CD4-positive, alpha-beta T cell treated with Interferon gamma for 1 hour (primary cell): ENCODE measurements around the gene DPYD.

Experiments used
- DNase-seq: peaks from one replicate; pipeline ENCODE4 v3.0.0-alpha.2; 2020

Gene DPYD

DNA sequence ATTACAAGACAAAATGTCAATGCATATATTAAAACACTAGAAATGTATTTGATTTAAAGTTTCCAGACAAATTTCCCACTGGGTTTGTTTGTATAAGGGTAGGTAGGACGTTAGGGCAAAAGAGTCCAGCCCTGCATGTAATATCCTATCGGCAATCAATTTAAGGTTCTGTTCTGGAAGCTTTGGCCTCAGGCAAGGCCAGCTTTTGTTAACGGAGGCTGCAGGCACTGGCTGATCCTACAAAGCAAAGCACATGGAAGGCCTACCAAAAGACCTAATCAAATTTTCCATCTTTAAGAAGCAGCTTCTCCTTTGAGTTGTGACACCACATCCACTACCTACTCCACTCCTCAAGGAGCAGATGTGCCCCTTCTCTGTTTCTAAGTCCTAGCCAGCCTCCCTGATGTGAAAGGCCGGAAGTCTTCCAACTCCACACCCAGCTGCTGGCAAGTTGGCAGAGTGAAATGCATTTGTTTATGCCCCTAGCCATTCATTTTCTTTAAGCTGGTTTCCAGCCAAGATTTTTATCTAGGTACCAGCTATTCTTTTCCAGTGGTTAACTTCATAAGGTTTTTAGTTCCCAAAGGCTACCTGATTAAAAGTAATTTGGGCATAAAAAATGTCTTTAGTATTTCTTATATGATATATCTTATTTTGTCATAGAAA is 746.7 kb downstream of the DPYD start:
- no peak for DNase-seq

DNA sequence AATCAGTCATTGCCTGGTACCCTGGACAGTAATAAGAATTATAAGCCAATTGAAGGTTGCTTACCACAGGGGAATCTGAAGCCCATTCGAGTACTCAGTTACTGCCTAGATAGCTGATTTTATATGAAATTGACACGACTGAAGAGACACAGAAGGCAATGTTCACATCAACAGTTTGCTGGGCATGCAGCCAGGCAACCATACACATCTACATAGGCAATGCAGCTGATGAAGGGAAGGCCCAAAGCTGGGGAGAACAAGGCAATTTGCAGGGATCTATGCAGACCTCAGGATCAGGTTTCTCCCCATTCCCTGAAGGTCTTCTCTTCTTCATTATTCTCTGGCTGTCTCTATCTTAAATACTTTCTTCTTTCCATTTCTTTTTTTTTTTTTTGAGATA is 750.5 kb downstream of the DPYD start:
- no peak for DNase-seq

DNA sequence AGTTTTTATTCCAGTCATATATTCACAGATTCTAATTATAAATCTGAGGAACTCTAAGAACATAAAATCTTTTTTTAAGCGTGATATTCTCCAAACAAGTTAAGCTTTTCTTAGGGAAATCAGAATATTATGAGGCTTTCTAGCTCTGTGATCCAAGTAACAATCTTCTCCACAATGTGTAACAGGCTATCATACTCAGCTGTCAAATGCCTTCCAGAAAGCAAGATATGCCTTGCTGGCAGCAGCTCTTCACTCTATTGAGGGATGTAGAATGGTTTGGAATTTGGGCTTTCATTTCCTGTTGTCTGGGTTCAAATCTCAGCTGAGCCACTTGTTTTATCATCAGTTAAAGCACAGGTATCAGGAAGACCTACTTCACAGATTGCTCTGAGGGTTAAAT is 752.8 kb downstream of the DPYD start:
- DNase-seq: no peak

DNA sequence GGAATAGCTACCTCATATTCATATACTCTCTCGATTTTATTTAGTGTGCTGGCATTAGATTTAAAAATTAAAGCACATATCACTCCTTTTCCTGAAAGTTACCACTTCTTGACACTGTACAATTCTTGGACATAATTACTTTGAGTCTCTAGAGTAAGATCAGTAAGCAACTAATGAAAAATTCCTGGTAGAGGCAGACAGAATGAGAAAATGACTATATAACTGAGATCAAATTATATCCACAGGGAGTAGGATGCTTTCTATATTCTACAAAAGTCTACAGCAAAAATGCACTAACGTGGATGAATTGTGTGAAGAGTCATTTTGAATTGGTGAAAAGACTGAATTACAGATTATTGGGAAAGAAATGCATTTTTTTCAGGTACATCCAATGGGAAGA is 753.6 kb downstream of the DPYD start:
- DNase-seq: no peak

- DNase-seq: no peak
Observed at GRCh38 chr1:97166626-97167025, 754.2 kb downstream of the DPYD start.

DNA sequence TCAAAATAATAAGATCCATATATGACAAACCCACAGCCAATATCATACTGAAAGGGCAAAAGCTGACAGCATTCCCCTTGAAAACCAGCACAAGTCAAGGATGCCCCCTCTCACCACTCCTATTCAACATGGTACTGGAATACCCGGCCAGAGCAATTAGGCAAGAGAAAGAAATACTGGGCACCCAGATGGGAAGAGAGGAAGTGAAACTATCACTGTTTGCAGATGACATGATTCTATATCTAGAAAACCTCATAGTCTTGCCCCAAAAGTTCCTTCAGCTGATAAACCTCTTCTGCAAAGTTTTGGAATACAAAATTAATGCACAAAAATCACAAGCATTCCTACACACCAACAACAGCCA is 756.6 kb downstream of the DPYD start:
- DNase-seq: no peak

DNA sequence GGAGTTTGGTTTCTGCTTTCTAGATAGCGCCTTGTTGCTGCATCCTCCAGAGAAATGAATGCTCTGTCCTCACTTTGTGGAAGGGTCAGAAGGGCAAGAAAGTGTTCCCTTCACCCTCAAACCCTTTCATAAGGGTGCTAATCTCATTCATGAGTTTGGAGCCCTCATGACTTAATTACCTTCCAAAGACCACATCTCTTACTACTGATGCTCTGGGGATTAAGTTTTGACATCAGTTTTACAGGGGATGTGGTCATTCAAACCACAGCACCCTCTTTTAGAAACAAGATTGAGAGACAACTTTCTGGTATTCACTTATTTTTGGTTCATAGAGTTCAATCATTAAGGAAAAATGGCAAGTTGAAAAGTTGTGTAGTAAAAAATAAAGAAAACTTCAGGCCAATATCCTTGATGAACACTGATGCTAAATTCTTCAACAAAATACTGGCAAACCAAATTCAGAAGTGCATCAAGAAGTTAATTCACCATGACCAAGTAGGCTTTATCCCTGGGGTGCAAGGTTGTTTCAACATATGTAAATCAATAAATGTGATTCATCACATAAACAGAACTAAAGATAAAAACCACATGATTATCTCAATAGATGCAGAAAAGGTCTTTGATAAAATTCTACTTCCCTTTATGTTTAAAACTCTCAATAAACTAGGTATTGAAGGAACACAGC is 757.1 kb downstream of the DPYD start:
- DNase-seq: no peak

- DNase-seq: no peak
Observed at GRCh38 chr1:97160818-97161217, 760.0 kb downstream of the DPYD start.

DNA sequence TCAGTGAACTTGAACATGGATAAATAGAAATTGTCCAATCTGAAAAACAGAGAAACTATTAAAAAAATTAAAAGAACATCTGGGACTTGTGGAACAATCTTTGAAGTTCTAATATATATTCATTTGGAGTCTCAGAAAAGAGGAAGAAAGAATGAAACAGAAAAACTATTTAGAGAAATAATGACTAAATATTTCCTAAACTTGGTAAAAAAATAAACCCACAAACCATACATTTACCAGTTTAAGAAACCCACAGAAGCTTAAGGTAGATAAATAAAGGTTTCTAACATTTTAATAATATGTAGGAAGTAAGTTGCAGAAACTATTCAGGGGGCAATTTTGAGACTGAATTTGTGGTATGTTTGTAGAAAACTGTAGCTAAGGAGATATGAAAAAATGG is 761.5 kb downstream of the DPYD start:
- DNase-seq: no peak

DNA sequence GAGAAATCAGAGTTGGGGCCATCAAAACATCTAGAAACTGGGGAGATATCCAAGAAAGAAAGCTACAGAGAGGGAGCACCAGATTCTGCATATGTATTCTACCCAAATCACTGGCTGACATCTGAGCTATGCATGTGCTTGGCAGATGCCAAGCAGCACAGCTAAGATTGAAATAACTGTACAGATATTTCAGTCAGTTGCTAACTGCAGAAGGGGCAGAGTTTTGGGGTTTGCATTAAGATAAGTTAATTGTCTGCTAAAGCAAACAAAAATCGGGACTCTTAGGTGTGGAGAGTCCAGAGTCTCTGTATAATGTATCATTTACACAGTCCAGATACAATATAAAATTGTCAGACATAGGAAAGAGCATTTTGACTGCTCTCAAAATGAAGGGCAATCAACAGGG is 762.1 kb downstream of the DPYD start:
- DNase-seq: no peak

DNA sequence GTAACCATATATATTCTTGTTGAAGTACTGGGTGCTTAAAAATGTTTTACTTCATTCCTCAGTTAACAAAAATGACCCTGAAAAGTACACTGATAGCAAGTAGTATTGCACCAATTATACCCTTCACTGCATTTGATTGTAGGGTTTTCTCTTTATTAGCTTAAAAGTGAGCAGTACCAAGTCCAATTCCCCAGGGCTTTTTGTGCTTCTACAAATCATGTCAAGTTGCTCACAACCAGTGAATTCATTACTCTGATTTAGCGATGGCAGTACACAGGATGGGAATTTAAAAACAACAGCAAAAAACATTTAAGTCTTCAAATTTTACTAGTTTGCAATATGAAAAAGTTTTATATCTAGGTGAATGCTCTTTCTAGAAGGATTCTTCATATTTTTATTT is 762.8 kb downstream of the DPYD start:
- no peak for DNase-seq

- no peak for DNase-seq
Observed at GRCh38 chr1:97151651-97152050, 769.2 kb downstream of the DPYD start.

GRCh38 chr1:97145321-97145956 is 775.4 kb downstream of the DPYD start:
- DNase-seq: no peak

GRCh38 chr1:97144527-97144926 is 776.3 kb downstream of the DPYD start:
- DNase-seq: no peak

DNA sequence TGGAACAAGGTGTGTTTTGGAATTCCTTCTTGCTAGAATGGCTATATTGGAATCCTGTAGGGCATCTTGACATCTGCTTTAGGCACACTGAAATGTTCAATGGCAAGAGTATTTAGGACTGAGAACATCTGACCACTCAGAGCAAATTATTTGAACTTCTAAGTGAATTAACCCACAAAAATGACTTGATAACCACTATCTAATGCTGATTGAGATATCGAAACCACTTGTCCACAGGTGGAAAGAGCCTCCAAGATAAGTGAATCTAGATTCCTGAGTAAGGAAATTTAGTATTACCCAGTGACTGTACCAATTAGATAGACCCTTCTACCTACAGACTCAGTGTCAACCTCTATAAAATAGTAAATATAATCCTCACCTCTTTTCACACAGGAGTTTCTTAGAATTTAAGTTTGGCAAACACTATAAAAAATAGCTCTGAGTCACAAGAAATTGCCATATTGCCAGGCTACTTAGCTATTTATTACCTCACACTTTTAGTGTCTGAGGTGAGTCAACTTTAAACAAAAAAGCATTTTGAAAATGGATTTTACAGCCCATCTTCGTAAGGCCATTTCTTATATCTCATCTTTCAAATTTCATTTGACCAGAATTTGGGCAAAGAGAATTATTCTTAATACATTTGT is 777.5 kb downstream of the DPYD start:
- DNase-seq: no peak

DNA sequence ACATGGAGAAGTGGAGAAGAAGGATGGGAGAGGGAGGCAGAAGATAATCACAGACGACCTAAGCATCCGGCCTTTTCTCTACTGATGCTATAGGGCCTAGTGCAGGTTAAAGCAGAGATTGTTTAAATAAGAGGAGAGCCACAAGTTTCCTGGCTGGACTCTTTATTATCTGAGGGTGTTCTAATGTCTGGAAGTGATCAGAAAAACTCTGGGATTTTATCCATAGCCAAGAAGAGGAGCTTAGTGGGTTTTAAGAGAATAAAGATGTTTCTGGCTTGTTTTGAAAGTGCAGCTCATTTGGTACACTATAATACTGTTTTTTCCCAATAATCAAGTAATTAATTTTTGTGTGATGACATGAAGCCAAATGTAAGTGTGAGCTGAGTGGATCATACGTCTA is 780.2 kb downstream of the DPYD start:
- no peak for DNase-seq

DNA sequence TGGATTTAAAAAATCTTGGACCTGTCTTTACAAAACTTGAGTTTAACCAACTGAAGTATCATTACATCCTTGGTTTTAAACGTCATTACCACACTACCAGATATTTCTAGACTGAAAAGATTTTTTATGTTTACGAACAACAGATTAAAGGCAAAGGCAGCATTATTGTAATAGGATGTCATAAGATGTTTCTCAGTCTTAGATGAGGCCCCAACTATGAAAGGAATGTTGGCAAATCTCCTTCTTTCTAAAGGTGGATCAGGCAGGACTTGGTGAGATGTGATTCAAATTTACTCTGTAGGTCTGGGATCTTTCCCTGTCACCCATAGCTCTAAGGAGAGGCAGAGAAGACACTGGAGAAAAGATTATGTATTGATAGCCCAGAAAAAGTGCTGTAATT is 781.3 kb downstream of the DPYD start:
- DNase-seq: no peak

DNA sequence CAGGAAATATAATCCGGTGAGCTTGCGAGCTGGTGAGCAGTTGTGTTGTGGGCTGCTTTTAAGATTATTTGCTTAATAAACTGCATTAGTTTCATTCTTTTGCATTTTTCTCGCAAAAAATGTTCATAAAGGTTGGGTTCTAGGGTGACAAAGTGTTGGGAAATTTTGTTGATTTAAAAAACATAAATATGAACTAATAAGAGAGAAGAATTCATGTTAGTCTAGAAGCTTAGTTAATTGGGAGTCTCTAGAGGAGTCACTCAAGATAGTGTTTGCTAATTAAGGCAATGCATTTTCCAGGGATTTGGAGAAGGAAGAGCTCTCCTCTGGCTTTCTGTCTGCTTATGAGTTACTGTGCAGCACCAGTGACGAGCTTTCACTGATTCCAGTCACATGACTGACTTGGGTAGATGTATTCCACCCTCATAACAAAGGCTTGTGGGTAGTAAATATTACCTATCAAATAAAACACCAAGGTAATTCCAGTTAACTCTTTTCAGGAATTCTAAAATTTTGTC is 782.3 kb downstream of the DPYD start:
- DNase-seq: no peak

GRCh38 chr1:97137862-97138514 is 782.8 kb downstream of the DPYD start:
- DNase-seq: no peak

DNA sequence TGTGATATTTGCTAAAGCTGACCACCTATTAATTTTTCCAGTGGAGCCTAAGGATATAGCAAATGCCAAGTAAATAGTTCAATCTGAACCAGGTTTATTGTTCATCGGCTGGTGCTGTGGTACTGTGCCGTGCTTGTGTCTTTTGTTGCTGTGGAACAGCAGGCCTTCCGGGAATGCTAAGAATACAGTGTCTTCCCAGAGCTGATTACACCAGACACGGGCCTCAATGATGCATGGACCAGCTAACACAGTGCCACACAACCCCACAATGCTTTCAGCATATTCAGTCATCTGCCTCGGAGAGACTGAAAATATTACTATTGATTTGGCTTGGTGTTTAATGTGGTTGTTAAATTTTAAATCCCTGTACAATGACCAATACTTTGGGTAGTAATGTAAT is 783.8 kb downstream of the DPYD start:
- no peak for DNase-seq

GRCh38 chr1:97135972-97136371 is 784.9 kb downstream of the DPYD start:
- DNase-seq: no peak

DNA sequence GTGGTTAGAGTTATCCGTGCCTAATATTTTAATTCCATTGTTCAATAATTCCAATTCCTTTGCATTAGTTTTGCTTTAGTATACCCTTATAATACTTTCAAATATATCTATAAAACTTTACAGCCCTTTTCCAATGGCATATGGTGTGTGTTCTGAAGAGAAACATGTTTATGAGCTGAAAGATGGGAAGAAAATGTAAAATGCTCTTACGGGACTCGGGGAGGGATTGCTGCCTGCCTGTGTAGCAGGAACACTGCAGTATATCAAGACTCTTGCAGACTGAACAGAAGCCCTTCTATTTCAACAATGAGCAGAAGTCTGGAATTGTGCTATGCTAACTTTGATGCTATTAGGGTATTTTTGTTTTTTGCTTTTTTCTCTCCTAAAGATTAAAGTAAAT is 792.4 kb downstream of the DPYD start:
- DNase-seq: no peak

- no peak for DNase-seq
Observed at GRCh38 chr1:97123717-97124431, 797.0 kb downstream of the DPYD start.
